Smooth muscle cell (in vitro differentiated cells): ENCODE measurements around the gene MSRB3. TPM values are rescaled to one million over a fixed set of nuclear protein-coding genes. Genes with fewer than 3 reads are reported as not detected.

ENCODE experiments used
- DNase-seq: peaks from one replicate; lab custom pipeline; 2025; ENCODE audit not compliant: unreplicated experiment; lab: John Stamatoyannopoulos, UW
- H2AFZ ChIP-seq: fragments of 200-600 bp; sonication (generic); 2 replicates; pipeline ENCODE4 v1.6.0; 2016; ENCODE audit warnings: antibody characterized with exemption, low read depth, mild to moderate bottlenecking
- H3F3A ChIP-seq: fragments of 200-600 bp; sonication (generic); 2 replicates; pipeline ENCODE4 v1.6.0; 2017; ENCODE audit warnings: antibody characterized with exemption, low read depth
- H3K27ac ChIP-seq: fragments of 200-600 bp; sonication (generic); 2 replicates; pipeline ENCODE4 v1.5.1; 2016; ENCODE audit warnings: low read depth, mild to moderate bottlenecking
- H3K27me3 ChIP-seq: fragments of 200-600 bp; sonication (generic); 2 replicates; pipeline ENCODE4 v1.6.1; 2016; ENCODE audit warnings: low read depth, mild to moderate bottlenecking
- H3K36me3 ChIP-seq: fragments of 200-600 bp; sonication (generic); 2 replicates; pipeline ENCODE4 v1.5.1; 2016; ENCODE audit warnings: low read depth
- H3K4me1 ChIP-seq: fragments of 200-600 bp; sonication (generic); 2 replicates; pipeline ENCODE4 v1.5.1; 2016; ENCODE audit warnings: low read depth
- H3K4me2 ChIP-seq: fragments of 200-600 bp; sonication (generic); 2 replicates; pipeline ENCODE4 v1.6.0; 2016; ENCODE audit warnings: mild to moderate bottlenecking
- H3K4me3 ChIP-seq: fragments of 200-600 bp; sonication (generic); 2 replicates; pipeline ENCODE4 v1.5.1; 2016; ENCODE audit warnings: mild to moderate bottlenecking
- H3K79me2 ChIP-seq: fragments of 200-600 bp; sonication (generic); 2 replicates; pipeline ENCODE4 v1.6.0; 2016; ENCODE audit warnings: low read depth, mild to moderate bottlenecking
- H3K9ac ChIP-seq: fragments of 200-600 bp; sonication (generic); 2 replicates; pipeline ENCODE4 v1.6.0; 2016; ENCODE audit warnings: low read depth
- H3K9me3 ChIP-seq: fragments of 200-600 bp; sonication (generic); replicated peaks from 2 replicates; pipeline ENCODE4 v1.5.1; 2016; ENCODE audit warnings: low read depth
- H4K20me1 ChIP-seq: fragments of 200-600 bp; sonication (generic); 2 replicates; pipeline ENCODE4 v1.6.0; 2016; ENCODE audit warnings: low read depth
- CTCF ChIP-seq: fragments of 200-600 bp; sonication (generic); IDR thresholded peaks from 2 replicates; pipeline ENCODE4 v1.5.1; 2017; ENCODE audit warnings: borderline replicate concordance, mild to moderate bottlenecking, antibody characterized with exemption; ENCODE audit not compliant: insufficient read depth, poor library complexity, severe bottlenecking
- WGBS: methylation state at CpG from one replicate; pipeline ENCODE4 v1.1.7; 2016; ENCODE audit warnings: low lambda C conversion rate; 5-methylcytosine and 5-hydroxymethylcytosine counted together
- polyA plus RNA-seq: library from polyadenylated mRNA; unstranded; fragments of >200 nt; fragmentation: Nextera tagmentation; extraction: Ambion mirVana; gene quantifications from 2 replicates; pipeline ENCODE4 v1.2.1, GENCODE V29; 2016
- total RNA-seq: library from RNA; depleted of rRNA; stranded (reverse); fragments of >200 nt; gene quantifications from 2 replicates; pipeline ENCODE4 v1.2.3, GENCODE V29; 2014

Gene MSRB3
- total and polyA plus RNA-seq, 2 experiments from 2014 or later, result 63.1 to 107 TPM

GRCh38 chr12:65504417-65504816 is 225.9 kb downstream of the MSRB3 start:
- H3F3A ChIP-seq, result peaks cover 7% of the 10 kb centered on the region
- no peak for DNase-seq
- H3K4me3 ChIP-seq, result no peak overlapping the region
- no peak overlapping the region for H3K4me2 ChIP-seq
- no peaks in the 10 kb centered on the region for H3K27me3 ChIP-seq
- no peak overlapping the region for H3K27ac ChIP-seq
- H3K4me1 ChIP-seq, result peaks cover 4% of the 10 kb centered on the region
- H4K20me1 ChIP-seq, result no peaks in the 10 kb centered on the region
- no peaks in the 10 kb centered on the region for H3K9me3 ChIP-seq
- no peaks in the 10 kb centered on the region for H3K79me2 ChIP-seq
- no peaks in the 10 kb centered on the region for H3K36me3 ChIP-seq
- no peak overlapping the region for H3K9ac ChIP-seq
- 86% methylated on average over 1 of the region's 1 CpG for WGBS
- TF ChIP-seq CTCF, result no peak
- H2AFZ ChIP-seq, result no peak overlapping the region

GRCh38 chr12:65505386-65506121 is 227.1 kb downstream of the MSRB3 start:
- Histone ChIP-seq H3K36me3 (no peaks in the 10 kb centered on the region), H3K27ac (no peak overlapping the region), H3K79me2 (no peaks in the 10 kb centered on the region), H3K4me2 (no peak overlapping the region), H3K4me3 (no peak overlapping the region), H2AFZ (no peak overlapping the region), H3K27me3 (no peaks in the 10 kb centered on the region), H3F3A (peaks cover 7% of the 10 kb centered on the region), H4K20me1 (no peaks in the 10 kb centered on the region), H3K9me3 (no peaks in the 10 kb centered on the region), H3K4me1 (peaks cover 3% of the 10 kb centered on the region), H3K9ac (no peak overlapping the region)
- no peak for DNase-seq
- no peak for TF ChIP-seq CTCF
- WGBS, result 88% methylated on average over 12 of the region's 12 CpGs

- H4K20me1 ChIP-seq, result no peaks in the 10 kb centered on the region
- H3K79me2 ChIP-seq, result no peaks in the 10 kb centered on the region
- H3K9ac ChIP-seq, result no peak overlapping the region
- H3K4me3 ChIP-seq, result no peak overlapping the region
- WGBS, result 95% methylated on average over 10 of the region's 10 CpGs
- no peak for DNase-seq
- no peaks in the 10 kb centered on the region for H3K27me3 ChIP-seq
- H3F3A ChIP-seq, result no peaks in the 10 kb centered on the region
- no peak for TF ChIP-seq CTCF
- no peak overlapping the region for H3K27ac ChIP-seq
- H2AFZ ChIP-seq, result no peak overlapping the region
- H3K4me1 ChIP-seq, result peaks cover 10% of the 10 kb centered on the region
- no peak overlapping the region for H3K4me2 ChIP-seq
- H3K36me3 ChIP-seq, result no peaks in the 10 kb centered on the region
- H3K9me3 ChIP-seq, result no peaks in the 10 kb centered on the region
These were observed 230.0 kb downstream of the MSRB3 start for GRCh38 chr12:65508276-65509035.
